HepG2 (cell line): ENCODE results near the gene NHP2. TPM values are rescaled to one million over a fixed set of nuclear protein-coding genes. Genes with fewer than 3 reads are reported as not detected.

Experiments
- CREB1 ChIP-seq, 2 experiments: fragments of 450-650 bp in 1 of 2; IDR thresholded peaks; 2 replicates each; pipeline ENCODE4 v1.6.1; 2016 to 2017; ENCODE audit warnings: control low read depth in 1 of 2, mild to moderate bottlenecking in 1 of 2, missing compliant biosample characterization in 1 of 2, missing genetic modification characterization in 1 of 2
- DR1 ChIP-seq: sonication (generic); formaldehyde crosslinking; IDR thresholded peaks from 2 replicates; pipeline ENCODE4 v1.8.0; 2021; ENCODE audit warnings: mild to moderate bottlenecking, missing genetic modification reagents, inconsistent platforms
- ETV6 ChIP-seq: sonication (generic); formaldehyde crosslinking; conservative IDR thresholded peaks from 2 replicates; pipeline ENCODE4 v1.4.0; 2020; ENCODE audit warnings: missing genetic modification reagents
- LRRFIP1 ChIP-seq: sonication (generic); formaldehyde crosslinking; conservative IDR thresholded peaks from 2 replicates; pipeline ENCODE4 v1.4.0; 2020; ENCODE audit warnings: missing genetic modification reagents
- MED1 ChIP-seq: sonication (generic); formaldehyde crosslinking; IDR thresholded peaks from 2 replicates; pipeline ENCODE4 v1.4.0; 2020; ENCODE audit warnings: missing genetic modification reagents
- MLLT10 ChIP-seq: sonication (generic); formaldehyde crosslinking; IDR thresholded peaks from 2 replicates; pipeline ENCODE4 v1.4.0; 2020; ENCODE audit warnings: missing genetic modification reagents
- NR2C2 ChIP-seq: sonication (generic); formaldehyde crosslinking; IDR thresholded peaks from 2 replicates; pipeline ENCODE4 v1.4.0; 2020; ENCODE audit warnings: missing genetic modification reagents, mild to moderate bottlenecking, moderate library complexity, borderline replicate concordance
- SMYD3 ChIP-seq: sonication (generic); formaldehyde crosslinking; IDR thresholded peaks from 2 replicates; pipeline ENCODE4 v1.8.1; 2023; ENCODE audit warnings: mild to moderate bottlenecking, missing genetic modification reagents
- TRAFD1 ChIP-seq: sonication (generic); formaldehyde crosslinking; IDR thresholded peaks from 2 replicates; pipeline ENCODE4 v1.5.1; 2020; ENCODE audit warnings: missing genetic modification reagents, mild to moderate bottlenecking, borderline replicate concordance
- ZFP37 ChIP-seq: sonication (generic); formaldehyde crosslinking; IDR thresholded peaks from 2 replicates; pipeline ENCODE4 v1.4.0; 2020; ENCODE audit warnings: missing genetic modification reagents, borderline replicate concordance
- ZFP91 ChIP-seq: sonication (generic); formaldehyde crosslinking; IDR thresholded peaks from 2 replicates; pipeline ENCODE4 v1.9.0; 2022; ENCODE audit warnings: missing genetic modification reagents, mild to moderate bottlenecking, borderline replicate concordance
- ZNF20 ChIP-seq: sonication (generic); formaldehyde crosslinking; IDR thresholded peaks from 2 replicates; pipeline ENCODE4 v1.4.0; 2020; ENCODE audit warnings: mild to moderate bottlenecking, moderate library complexity, missing genetic modification reagents
- ZNF512B ChIP-seq: sonication (generic); formaldehyde crosslinking; IDR thresholded peaks from 2 replicates; pipeline ENCODE4 v1.5.1; 2020; ENCODE audit warnings: missing genetic modification reagents, mild to moderate bottlenecking, borderline replicate concordance
- ZXDC ChIP-seq: sonication (generic); formaldehyde crosslinking; IDR thresholded peaks from 2 replicates; pipeline ENCODE4 v1.5.0; 2020; ENCODE audit warnings: mild to moderate bottlenecking, missing genetic modification reagents
- polyA plus RNA-seq, 8 experiments: library from polyadenylated mRNA; depleted of rRNA in 3 of 8; stranded (reverse) in 7 of 8; unstranded in 1 of 8; fragments of >200 nt; fragmentation: Illumina TruSeq in 4 of 8; extraction: Trizol in 4 of 8; gene quantifications; 2 replicates each; pipeline versions ENCODE4 v1.2.1 to v1.2.3, GENCODE V29; 2011 to 2016; ENCODE audit warnings: low read depth in 4 of 8, missing spikeins in 1 of 8, mixed read lengths in 1 of 8; ENCODE audit not compliant: insufficient read depth in 1 of 8
- total RNA-seq, 5 experiments: library from RNA; depleted of rRNA; stranded (reverse); fragments of >200 nt; fragmentation: Illumina TruSeq; extraction: Trizol; gene quantifications; 2 replicates each; pipeline ENCODE4 v1.2.3, GENCODE V29; 2016; ENCODE audit warnings: low read depth in 1 of 5

The NHP2 gene
- total and polyA plus RNA-seq, 2 of the 13 experiments (the other 11 are each of a cell fraction or from before 2014, with no cell fraction given): 56.2 to 96.1 TPM

GRCh38 chr5:178130576-178131445, 22.9 kb downstream of the NHP2 start, which contains the start of gene RMND5B (continued):
- no peak for TF ChIP-seq ZNF512B
- TF ChIP-seq LRRFIP1 (CRISPR knock-in tag): no peak
- peak; percentile 27; the same call in 1 of the 2 replicates for TF ChIP-seq SMYD3
- peak; percentile 68 for TF ChIP-seq MED1 (CRISPR knock-in tag)
- peak; percentile 53; the same call in 1 of the 2 replicates for TF ChIP-seq ZFP91 (CRISPR knock-in tag)
- no peak for TF ChIP-seq ZFP37 (CRISPR knock-in tag)
- no peak; the same call in 1 of the 2 replicates for TF ChIP-seq CREB1 (IDR thresholded peaks at IDR 0.05)
- TF ChIP-seq CREB1 (CRISPR knock-in tag; IDR thresholded peaks at IDR 0.05): no peak
- TF ChIP-seq ZNF20 (CRISPR knock-in tag): no peak
- TF ChIP-seq DR1: peak; percentile 69; the same call in 1 of the 2 replicates
- TF ChIP-seq TRAFD1: no peak
- TF ChIP-seq ZXDC (CRISPR knock-in tag): 0 out of 2 replicates have a peak, but pooled peaks have one; percentile 48
- TF ChIP-seq NR2C2 (CRISPR knock-in tag): peak; percentile 83
- TF ChIP-seq MLLT10 (CRISPR knock-in tag): no peak
- peak; percentile 86; the same call in 1 of the 2 replicates for TF ChIP-seq ETV6
